Stimulated activated CD4-positive, alpha-beta T cell treated with anti-CD3 and anti-CD28 coated beads, Interleukin-4, amount 100 ng/mL, for 1 hour (primary cell): ENCODE measurements around the gene KRTAP5-5.
"Not testable (repeated sequence)": the region's sequence is repeated elsewhere in the genome, so short reads cannot be mapped to it uniquely, and the experiment has no call there.

Source experiments
- DNase-seq: peaks from one replicate; pipeline ENCODE4 v3.0.0-alpha.2; 2020

The KRTAP5-5 gene

GRCh38 chr11:1660111-1660867 is 30.7 kb downstream of the KRTAP5-5 start:
- no peak for DNase-seq

DNA sequence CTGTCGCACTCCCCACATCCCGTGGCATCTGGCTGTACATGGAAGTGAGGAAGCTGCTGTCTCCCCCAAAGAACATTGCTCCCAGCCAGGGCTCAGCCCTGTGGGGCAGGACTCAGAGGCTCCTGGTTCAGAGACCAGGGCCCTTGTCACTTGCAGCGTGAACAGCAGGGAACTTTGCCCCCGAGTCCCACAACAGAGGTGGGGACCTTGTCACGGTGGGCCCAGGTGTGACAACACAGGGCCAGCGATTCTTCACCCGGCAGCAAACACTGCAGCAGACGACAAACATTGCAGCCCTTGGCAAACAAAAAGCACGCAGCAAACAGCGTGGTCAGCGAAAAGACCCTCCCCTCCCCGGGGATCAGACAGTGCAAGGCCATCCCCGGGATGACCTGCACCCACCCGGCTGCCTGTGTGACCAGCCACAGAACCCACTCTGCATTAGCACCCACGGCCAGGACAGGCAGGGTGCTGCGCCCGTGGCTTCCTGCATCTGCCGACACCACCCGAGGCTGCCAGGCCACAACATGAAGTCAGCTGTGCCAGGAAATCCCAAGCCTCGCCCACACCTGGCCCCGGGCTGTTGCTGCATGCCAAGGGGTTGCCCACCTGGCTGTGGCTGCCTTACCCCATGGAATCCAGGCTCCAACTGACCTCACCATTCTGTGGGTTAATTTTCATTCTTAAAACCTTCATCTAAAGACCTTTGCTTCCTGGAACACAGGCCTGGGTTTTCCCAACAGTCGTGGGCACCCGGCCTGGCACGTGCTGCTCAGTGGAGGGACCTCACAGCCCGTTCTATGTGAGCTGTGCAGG is 32.1 kb downstream of the KRTAP5-5 start:
- not testable (repeated sequence) for DNase-seq

DNA sequence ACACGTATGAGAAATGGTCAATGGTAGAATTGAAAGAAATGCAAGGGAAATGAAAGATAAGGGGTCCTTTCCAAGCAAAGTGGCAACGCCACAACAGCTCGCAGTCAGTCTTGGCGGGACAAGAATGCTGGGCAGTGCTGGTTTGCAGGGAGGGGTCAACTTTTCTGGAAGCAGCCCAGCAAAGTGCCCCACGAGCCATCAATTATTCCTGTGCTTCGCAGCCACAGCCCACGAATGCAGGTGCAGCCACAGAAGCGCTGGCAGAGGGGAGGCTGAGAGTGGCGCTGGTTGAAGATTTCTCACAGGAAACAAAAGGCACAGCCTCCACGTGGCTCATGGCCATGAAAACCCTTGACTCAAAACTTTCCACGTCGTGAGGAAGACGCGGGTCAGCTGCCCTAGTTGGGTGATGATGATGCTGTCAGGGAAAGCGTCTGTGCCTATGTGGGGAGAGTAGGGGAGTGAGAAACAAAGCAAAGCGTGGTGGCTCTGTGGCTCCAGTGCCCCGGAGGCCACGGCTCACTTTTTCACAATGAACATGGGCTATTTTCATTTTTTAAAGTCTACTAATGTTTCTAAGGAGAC is 33.2 kb downstream of the KRTAP5-5 start:
- not testable (repeated sequence) for DNase-seq

DNA sequence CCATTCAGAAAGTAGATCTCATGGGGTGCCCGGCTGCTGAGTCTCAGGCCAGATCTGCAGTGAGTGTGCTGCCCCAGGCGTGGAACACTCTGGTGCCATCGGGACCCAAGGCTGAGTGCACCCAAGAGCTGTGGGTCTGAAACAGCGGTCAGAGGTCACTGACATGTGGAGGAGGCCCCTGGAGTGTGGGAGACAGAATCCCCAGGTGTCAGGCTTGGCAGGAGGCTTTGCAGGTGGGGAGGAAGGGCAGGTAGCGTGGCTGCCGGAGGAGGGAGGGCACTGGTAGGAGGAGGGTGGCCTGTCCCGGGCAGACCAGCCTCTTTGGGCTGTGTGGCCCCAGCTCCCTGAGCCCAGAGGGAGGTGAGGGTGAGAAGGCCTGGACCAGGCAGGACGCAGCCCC is 35.7 kb downstream of the KRTAP5-5 start:
- no peak for DNase-seq

DNA sequence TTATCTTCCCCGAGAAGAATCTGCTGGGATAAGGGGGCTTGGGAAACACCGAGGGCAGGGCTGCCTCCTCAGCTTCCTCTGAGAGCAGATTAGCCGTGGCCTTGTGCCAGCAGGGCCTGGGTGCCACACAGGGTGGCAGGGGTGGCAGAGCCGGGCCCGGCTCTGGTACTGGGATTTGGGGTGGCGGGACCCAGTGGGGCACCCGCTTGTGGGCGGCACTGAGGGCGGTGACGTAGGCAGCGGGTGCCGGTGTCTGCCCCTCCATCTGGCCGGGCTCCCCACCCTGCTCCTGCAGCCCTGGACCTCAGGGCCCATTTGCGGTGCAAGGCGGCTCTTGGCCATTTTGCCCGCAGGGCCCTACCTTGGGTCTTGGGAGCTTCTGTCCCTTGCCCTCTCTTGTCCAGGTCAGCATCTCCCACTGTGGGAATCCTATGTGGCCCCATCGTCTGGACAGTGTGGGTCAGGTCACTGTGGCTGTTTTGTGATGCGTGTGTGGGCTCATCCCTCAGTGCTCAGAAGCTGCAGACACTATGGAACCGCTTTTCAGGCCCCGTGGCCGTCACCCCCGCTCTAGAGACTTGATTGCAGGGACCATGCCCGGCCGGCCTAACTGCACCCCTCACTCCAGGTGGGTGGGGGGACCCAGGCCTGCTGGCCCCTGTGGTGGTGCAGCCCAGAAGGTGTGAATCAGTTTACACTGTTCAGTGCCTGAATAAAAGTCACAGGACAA is 37.7 kb downstream of the KRTAP5-5 start:
- no peak for DNase-seq

DNA sequence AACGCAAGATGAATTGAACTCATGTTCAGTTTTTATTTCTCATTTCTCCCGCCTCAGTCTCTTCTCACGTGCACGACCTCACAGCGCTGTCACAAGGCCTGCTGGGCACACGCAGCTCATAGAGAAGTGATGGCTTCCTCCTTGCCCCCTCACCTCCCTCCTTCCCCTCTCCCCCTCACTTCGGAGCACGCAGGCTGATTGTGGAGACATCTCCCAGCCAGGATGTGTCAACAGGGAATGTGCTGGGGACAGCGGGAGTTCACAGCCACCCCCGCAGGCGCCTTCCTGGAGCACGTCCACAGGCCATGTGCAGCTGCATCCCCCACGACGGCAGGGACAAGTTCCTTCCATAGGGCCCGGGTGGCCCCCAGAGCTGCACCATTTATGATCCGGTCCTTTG is 38.3 kb downstream of the KRTAP5-5 start:
- DNase-seq, result no peak

- DNase-seq, result no peak
Observed at GRCh38 chr11:1668911-1669473, 39.4 kb downstream of the KRTAP5-5 start.

- DNase-seq, result no peak
Observed at GRCh38 chr11:1669546-1670218, 40.1 kb downstream of the KRTAP5-5 start.

- not testable (repeated sequence) for DNase-seq
Observed at GRCh38 chr11:1670457-1670856, 40.9 kb downstream of the KRTAP5-5 start.

- no peak for DNase-seq
Observed at GRCh38 chr11:1670905-1671371, 41.4 kb downstream of the KRTAP5-5 start.

- DNase-seq, result no peak
Observed at GRCh38 chr11:1671658-1672057, 42.1 kb downstream of the KRTAP5-5 start.

DNA sequence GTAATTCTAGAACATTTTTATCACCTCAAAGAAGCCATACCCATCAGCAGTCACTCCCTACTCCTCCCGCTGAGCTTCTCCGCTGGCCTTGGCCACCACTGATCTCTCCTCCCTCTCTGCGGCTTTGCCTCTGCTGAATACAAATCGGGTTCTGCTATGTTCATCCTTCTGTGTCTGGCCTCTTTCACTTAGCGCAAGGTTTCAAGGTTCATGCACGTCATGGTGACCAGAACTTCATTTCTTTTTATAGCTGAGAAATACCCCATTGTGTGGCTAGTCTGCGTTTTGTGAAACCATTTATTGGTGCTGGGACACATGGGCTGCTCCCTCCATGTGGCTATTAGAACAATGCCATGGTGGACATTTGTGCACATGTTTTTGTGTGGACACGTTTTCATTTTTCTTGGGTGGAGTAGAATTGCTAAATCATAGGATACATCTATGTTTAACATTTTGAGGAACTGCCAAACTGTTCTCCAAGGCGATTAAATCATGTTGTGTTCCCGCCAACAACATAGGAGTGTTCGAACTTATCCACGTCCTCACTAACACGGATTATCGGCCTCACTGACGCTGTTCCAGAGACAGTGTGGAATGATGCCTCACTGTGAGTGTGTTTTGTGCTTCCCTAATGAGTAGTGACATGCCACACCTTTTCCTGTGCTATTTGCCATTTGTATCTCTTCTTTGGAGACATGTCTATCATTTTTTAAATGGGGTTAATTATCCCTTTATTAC is 43.2 kb downstream of the KRTAP5-5 start:
- DNase-seq, result no peak

- no peak for DNase-seq
Observed at GRCh38 chr11:1673446-1674172, 44.0 kb downstream of the KRTAP5-5 start.

- no peak for DNase-seq
Observed at GRCh38 chr11:1674173-1675131, 44.9 kb downstream of the KRTAP5-5 start.

GRCh38 chr11:1675536-1676228 is 46.1 kb downstream of the KRTAP5-5 start:
- no peak for DNase-seq

GRCh38 chr11:1676229-1676740 is 46.7 kb downstream of the KRTAP5-5 start:
- no peak for DNase-seq

- no peak for DNase-seq
Observed at GRCh38 chr11:1679881-1680280, 50.3 kb downstream of the KRTAP5-5 start.
